ENCODE data around the gene PPP1R1B. TPM values are rescaled to one million over a fixed set of nuclear protein-coding genes. Genes with fewer than 3 reads are reported as not detected.
A peak's percentile ranks its signal among the peaks of the same experiment; 100 is the strongest.

Gene PPP1R1B
- total RNA-seq, 1 experiment from 2014 or later: 8.3 TPM

- DNase-seq: no peak
- peaks cover 33% of the 10 kb centered on the region for H3K27me3 Mint-ChIP-seq (ENCODE audit: unreplicated experiment)
- CTCF ChIA-PET: interaction anchor here (0.5 to 161.2 kb wide), 22 partner anchors 43 to 1357 kb away, joined by 3 to 42089 read pairs (median 6); partner anchors contain the start of genes ERBB2, GRB7, GSDMA and GSDMB
- peak overlapping the region; percentile 28 for H3K4me3 Mint-ChIP-seq (ENCODE audit: low read depth, unreplicated experiment)
- intact Hi-C loops (cut with micrococcal nuclease; ENCODE audit: unreplicated experiment): loop anchor here (1.0 to 2.0 kb wide), 3 partner anchors 24 to 317 kb away; partner anchors contain the start of genes PSMD3 and STARD3
- no peak for TF ChIP-seq CTCF (IDR thresholded peaks at IDR 0.05; ENCODE audit: unreplicated experiment)
- H3K27ac Mint-ChIP-seq (ENCODE audit: unreplicated experiment): peak overlapping the region; percentile 8
- peaks cover 54% of the 10 kb centered on the region for H3K4me1 Mint-ChIP-seq (ENCODE audit: low read depth, unreplicated experiment)
- H3K36me3 Mint-ChIP-seq (ENCODE audit: insufficient read depth, unreplicated experiment): peaks cover 97% of the 10 kb centered on the region
- no peaks in the 10 kb centered on the region for H3K9me3 Mint-ChIP-seq (ENCODE audit: low read depth, unreplicated experiment)
- BruUV-seq (replicated peaks): no TSS peak
Measured at GRCh38 chr17:39663340-39663687, 36.6 kb downstream of the PPP1R1B start.

DNA sequence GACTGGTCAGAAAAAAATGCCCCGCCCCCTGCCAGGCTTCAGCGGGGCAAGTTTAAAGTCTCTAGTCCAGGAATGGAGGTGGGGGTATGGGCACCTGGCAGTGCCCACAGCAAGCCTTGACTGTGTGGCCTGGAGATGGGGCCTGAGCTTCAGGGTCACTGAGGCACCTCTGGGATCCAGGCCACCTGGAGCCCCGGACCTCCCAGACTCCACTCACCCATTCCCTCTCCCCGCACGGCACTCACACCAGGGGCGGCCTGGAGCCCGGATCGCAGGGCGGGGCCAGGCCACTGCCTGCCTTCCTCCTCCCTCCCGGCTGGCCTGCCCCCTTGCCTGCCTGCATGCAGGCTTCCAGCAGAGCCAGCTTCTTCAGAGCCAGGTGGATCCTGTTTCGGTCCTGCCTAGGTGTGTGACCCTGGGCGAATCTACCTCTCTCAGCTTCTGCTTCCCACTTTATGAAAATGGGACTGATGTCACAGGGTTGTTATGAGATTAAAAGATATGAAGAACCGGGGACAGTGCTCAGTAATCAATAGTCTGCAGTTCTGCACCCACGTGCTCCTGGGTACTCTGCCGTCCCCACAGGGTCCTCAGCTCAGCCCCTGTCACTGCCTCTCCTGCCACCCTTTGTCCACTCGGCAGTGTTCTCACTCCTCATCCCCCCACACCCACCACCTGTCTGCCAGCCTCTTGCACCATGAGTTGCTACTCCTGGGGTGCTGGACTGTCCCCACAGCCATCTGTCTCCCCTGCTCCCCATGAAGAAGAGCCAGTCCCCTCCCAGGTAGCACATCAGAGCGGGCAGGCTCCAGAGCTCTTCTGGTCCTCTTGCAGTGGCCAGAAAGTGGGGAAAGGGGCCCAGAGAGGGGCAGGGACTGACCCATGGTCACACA lies 37.2 kb downstream of the PPP1R1B start:
- H3K4me1 Mint-ChIP-seq (ENCODE audit: low read depth, unreplicated experiment): peaks cover 60% of the 10 kb centered on the region
- peaks cover 39% of the 10 kb centered on the region for H3K27me3 Mint-ChIP-seq (ENCODE audit: unreplicated experiment)
- peak; percentile 100 for DNase-seq
- CTCF ChIA-PET: interaction anchor here (0.5 to 161.2 kb wide), 24 partner anchors 43 to 1356 kb away, joined by 3 to 42089 read pairs (median 6); partner anchors contain the start of genes ERBB2, GRB7, GSDMA and GSDMB
- no TSS peak for BruUV-seq (replicated peaks)
- peaks cover 96% of the 10 kb centered on the region for H3K36me3 Mint-ChIP-seq (ENCODE audit: insufficient read depth, unreplicated experiment)
- peak overlapping the region; percentile 8 for H3K27ac Mint-ChIP-seq (ENCODE audit: unreplicated experiment)
- H3K4me3 Mint-ChIP-seq (ENCODE audit: low read depth, unreplicated experiment): peak overlapping the region; percentile 28
- TF ChIP-seq CTCF (IDR thresholded peaks at IDR 0.05; ENCODE audit: unreplicated experiment): no peak
- intact Hi-C loops (cut with micrococcal nuclease; ENCODE audit: unreplicated experiment): loop anchor here (1.0 to 2.0 kb wide), 4 partner anchors 23 to 317 kb away; partner anchors contain the start of genes PSMD3 and STARD3
- H3K9me3 Mint-ChIP-seq (ENCODE audit: low read depth, unreplicated experiment): no peaks in the 10 kb centered on the region

DNA sequence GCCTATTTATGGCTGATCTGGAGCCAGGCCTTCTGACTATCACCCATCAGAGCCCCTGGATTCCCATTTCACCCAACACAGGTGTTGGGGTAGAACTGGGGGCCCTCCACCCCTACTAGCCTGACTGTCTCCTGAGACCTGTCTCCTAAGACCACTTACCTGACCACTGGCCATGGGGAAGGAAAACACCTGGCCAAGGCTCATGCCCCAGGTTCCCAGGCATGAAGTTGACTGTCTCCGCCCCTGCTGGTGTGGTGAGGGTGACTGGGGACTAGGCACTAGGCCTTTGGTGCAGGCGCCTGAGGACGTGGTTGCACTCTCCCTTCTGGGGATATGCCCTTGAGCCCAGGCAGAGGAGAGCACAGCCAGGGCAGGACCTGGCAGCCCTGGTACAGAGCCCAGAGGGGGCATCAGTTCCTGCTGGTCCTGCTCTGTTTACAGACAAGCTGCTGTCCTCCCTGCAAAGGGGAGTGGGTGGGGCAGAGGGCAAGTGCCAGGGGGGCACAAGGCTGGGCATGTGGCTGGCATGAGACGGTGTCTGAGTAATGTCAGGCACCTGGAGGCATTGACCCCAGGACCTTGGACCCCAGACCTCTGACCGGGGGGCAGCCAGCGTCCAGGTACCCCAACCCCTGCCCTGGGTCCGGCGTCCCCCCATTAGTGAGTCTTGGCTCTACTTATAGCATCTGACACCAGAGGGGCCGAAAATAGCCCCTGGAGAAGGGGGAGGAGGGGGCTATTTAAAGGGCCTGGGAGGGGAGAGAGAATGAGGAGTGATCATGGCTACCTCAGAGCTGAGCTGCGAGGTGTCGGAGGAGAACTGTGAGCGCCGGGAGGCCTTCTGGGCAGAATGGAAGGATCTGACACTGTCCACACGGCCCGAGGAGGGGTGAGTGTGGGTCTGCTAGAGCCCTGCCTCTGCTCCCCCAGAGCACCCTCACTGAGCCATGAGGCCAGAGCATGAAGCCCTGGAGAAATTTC lies 38.1 kb downstream of the PPP1R1B start, which contains the start of gene TCAP:
Gene TCAP (plus strand): TSS at position 769 of the 981 bp plus-strand sequence. CDS start 11 bp downstream, at position 780.
- peaks cover 86% of the 10 kb centered on the region for H3K36me3 Mint-ChIP-seq (ENCODE audit: insufficient read depth, unreplicated experiment)
- no peaks in the 10 kb centered on the region for H3K9me3 Mint-ChIP-seq (ENCODE audit: low read depth, unreplicated experiment)
- intact Hi-C loops (cut with micrococcal nuclease; ENCODE audit: unreplicated experiment): loop anchor here (1.0 kb wide), 1 partner anchor 53 kb away; no protein-coding TSS in a partner anchor
- no peak for TF ChIP-seq CTCF (IDR thresholded peaks at IDR 0.05; ENCODE audit: unreplicated experiment)
- DNase-seq: peak; percentile 95
- no TSS peak for BruUV-seq (replicated peaks)
- peak within 1 kb of the TSS; percentile 28 for H3K4me3 Mint-ChIP-seq (ENCODE audit: low read depth, unreplicated experiment)
- H3K4me1 Mint-ChIP-seq (ENCODE audit: low read depth, unreplicated experiment): peaks cover 62% of the 10 kb centered on the region
- CTCF ChIA-PET: interaction anchor here (0.8 to 161.2 kb wide), 20 partner anchors 44 to 436 kb away, joined by 3 to 42089 read pairs (median 9); partner anchors contain the start of genes ERBB2, GRB7, GSDMA and GSDMB
- H3K27ac Mint-ChIP-seq (ENCODE audit: unreplicated experiment): peak within 1 kb of the TSS; percentile 8
- H3K27me3 Mint-ChIP-seq (ENCODE audit: unreplicated experiment): peaks cover 48% of the 10 kb centered on the region
